GM10847 (cell line): ENCODE results near the gene GAS7.

ENCODE experiments used
- POLR2A ChIP-seq: IDR thresholded peaks from 2 replicates; pipeline ENCODE4 v1.6.1; 2011; ENCODE audit not compliant: insufficient read length; ENCODE audit errors: extremely low read depth

Gene GAS7

DNA sequence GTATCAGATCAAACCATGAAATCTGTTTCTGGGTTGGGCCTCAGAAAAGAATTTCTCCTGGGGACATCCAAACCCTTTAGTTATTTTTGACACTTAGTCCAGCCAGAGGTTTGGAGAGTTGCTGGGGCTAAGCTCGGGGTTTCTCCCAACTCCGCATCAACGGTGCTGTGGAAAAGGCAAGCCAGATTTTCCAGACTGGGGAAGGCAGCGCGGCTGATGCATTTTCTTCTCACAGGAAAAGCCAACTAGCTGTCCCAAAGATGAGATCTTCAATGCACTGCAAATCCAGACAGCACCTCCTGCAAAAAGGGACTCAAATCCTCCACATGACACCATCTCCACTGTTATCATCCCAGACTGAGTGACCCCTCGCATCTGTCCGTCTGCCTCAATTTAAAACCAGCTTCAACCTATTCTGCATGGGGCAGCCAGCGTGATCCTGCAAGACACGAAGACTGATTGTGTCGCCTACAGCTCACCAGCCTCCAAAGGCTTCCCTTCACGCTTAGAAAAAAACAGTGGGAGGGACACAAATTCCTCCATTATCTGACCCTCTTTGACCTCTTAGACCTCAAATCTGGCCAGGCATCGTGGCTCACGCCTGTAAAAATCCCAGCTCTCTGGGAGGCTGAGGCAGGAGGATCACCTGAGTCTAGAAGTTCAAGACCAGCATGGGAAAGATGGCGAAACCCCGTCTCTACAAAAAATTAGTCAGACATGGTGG, 62.0 kb downstream of the GAS7 start:
- TF ChIP-seq POLR2A, result no peak

DNA sequence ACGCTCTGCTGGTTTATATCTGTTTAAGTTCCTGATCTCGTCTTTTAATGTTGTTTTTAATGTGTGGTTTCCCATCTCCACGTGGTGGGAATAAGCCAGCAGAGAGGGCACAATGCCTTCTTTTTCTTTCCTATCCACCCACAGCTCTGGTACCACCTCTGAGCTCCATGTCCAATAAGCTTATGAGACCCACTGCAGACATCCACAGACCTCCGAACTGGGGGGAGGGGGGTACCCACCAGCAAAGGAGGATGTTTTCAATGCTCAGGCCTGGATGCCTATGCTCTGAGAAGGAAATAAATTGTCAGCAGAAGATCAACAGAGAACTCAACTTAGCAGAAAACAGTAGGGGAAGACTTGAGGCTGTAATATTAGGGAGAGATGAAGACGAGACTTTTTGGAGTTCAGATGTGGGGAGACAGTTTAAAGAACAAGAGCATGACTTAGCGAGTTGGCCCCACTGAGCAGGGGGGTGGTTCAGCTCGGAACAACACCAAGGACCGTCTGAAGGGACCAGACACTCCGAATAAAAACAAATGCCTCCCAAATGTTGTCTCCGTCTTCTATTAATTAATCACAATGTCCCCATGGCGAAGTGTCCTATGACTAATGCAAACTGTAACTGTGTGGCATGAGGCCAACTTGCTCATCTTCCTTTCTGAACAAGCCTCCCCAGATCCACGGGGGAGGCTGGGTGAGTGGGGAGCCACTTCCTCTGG, 62.7 kb downstream of the GAS7 start:
- no peak for TF ChIP-seq POLR2A

DNA sequence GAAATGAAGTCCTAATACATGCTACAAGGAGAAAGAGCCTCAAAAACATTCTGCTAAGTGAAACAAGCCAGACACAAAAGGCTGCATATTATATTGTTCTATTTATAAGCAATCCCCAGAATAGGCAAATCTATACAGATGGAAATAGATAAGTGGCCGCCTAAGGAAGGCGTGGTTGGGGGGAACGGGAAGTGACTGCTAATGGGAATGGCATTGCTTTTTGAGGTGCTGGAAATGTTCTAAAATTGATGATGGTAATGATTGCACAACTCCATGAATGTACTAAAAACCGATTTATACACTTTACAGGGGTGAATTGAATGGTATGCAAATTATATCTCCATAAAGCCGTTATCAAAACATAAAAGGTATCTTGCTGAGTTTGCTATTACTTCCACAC, 67.7 kb downstream of the GAS7 start:
- TF ChIP-seq POLR2A, result no peak

DNA sequence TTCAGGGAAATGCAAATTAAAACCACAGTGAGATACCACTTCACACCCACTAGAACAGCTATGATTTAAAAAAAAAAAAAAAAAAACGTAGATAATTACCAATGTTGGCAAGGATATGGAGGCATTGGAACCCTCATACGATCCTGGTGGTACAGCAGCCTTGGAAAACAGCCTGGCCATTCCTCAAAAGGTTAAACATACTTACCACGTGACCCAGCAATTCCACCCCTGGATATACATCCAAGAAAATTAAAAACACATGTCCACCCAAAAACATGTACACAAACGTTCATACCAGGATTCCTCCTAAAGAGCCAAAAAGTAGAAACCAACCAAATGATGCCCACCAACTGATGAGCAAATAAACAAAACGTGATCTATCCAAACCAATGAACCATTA, 68.1 kb downstream of the GAS7 start:
- TF ChIP-seq POLR2A, result no peak

DNA sequence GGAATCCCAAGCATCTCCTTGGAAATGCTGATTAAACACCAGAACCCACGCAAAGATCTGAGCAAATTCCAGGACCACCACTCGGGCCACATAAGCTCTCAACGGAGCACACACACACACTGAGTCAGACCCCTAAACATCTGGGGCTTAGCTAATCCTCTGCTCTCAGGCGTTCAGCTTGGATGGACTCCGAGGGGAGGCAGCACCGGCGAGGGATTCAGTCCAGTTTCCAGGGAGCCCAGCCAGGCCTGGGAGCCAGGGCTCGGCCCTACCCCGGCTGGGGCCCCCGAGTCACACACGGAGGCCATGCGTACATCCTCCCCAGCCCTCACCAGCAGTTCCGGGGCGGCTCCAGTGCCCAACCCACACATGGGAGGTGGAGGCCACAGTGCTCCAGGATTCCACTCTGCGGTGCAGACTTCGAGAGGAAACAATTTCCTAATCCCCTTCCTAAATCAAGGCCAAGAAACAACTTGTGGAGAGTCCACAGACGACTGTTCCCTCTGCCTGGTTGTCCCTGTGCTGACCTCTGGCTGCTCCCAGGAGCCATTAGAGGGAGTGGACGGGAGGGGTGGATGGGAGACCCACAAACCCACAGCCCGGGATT, 70.5 kb downstream of the GAS7 start:
- no peak for TF ChIP-seq POLR2A

DNA sequence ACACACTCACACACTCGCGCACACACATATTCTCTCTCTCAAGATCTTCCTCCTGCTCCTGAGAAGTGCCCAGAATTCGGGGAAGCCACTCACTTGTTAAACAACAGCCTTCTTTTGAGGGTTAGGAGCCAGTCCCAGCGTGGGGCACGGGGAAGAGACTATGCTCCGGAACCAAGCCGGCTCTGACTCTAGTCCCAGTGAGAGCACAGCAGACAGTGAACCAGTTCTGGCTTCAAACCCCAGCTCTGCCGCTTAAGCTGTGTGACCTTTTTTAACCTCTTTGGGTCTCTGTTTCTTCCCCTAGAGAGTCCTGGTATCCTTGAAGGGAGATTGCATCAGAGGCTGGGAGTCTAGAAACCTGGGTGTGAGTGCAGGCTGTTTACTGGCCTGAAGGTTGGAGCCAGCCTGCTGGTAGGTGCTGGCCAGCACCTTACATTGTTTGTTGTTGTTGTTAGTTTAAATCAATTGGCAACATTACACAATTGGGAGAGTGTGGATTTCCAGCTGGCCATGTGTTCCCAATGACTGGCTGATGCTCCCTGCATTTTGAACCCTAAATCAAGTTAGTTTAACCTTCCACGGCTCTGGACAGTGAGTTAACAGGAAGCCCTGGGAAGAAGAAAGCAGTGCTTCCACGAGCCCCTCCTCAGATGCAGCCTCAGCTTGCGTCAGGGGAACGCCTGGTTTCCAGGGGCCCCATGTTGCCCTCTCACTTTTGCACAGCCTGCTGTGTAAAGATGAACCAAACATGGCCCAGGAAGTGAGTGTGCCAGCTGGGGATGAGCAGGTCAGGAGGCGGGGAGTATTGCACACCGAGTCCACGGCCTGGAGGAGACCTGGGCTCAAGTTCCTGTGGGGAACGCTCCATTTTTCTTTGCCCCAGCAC, 71.5 kb downstream of the GAS7 start:
- TF ChIP-seq POLR2A, result no peak

DNA sequence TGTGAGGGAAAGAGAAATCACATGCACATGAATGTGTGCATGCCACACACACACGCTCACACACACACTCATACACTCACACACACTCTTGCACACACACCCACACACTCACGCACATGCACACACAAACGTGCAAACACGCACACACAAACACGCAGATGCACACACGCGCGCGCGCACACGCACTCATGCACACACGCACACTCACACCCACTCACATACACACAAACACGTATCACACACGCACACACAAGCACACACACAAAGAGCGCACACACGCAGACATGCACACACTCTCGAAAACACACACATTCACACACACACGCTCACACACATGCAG, 72.2 kb downstream of the GAS7 start:
- TF ChIP-seq POLR2A, result no peak

DNA sequence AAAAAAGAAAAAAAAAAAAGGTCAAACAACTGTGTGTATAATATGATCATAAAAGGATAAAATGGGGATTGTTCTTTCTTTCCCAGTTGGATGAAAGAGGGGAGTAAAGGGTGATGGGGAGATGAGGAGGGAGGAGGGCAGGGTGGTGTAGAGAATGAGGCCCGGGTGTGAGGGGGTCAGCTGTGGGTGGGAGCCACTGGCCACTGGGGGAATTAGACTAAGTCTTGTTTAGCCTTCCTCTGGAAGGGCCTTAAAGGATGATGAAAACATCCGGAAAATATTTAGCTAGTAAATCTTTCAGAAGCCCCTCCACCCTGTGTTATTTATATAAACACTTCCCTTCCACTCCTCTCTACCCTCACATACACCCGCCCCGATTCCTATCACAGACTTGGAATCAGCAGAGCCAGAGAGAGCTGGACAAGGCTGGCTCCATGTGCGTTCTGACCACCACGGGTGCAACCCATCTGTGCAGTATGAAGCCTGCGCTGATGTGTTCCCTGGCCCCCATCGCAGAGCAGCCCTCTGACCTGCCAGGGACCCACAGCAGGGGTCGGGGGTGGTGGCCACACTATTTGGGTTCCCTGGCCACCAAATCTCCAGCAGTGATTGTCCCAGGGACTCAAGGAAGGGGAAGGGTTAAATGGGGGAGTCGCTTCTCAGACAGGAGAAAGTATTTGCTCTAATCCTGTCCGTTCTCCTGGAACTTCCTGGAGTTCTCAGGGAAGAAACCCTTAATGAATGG, 72.7 kb downstream of the GAS7 start:
- no peak for TF ChIP-seq POLR2A

DNA sequence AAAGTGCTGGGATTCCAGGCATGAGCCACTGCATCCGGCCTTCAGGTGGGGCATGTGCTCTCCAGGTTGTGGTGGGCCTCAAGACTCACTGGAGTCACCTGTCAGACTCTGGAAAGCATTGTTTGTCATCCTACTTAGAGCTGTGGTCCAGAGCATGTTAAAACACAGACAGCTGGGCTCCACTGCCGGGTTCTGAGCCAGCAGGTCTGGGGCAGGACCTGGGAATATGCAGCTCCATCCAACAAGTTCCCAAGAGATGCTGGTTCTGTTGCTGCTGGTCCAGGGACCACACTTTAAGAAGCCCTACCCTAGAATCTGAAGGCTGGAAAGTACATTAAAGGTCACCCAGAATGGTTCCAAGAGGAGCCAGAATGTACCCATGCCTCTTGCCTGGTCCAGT, 75.3 kb downstream of the GAS7 start:
- TF ChIP-seq POLR2A, result no peak

DNA sequence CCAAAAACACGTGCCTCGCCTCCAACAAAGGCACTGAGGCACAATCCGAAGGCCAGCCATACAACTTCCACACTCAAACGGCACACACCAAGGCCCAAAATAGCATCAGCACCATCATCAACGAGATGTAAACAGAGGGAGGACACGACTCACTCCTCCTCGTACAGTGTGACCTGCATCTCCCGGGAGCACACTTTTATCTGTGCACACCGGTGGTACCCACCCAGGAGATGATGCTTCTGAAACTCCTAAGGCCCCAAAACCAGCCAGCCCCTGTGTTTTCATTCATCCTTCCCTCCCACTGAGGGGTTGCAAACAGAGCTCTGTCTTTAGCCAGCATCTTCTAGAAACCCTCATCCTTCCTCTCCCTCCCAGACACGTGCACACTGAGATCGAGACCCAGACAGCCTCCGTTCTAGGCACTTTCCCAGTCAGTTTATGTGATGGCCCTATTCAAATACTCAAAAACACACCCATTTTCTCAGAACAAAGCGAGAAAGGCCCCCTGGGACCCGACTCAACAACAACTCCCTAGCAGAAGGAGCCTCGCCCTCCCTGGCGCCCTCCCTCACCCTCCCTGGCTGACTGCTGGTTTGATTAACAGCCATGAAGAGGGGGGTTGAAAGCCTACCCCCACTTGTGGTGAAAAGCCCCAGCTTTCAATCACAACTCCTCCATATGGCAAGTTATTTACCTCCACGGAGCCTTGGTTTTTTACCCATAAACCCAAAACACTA, 76.3 kb downstream of the GAS7 start:
- no peak for TF ChIP-seq POLR2A

DNA sequence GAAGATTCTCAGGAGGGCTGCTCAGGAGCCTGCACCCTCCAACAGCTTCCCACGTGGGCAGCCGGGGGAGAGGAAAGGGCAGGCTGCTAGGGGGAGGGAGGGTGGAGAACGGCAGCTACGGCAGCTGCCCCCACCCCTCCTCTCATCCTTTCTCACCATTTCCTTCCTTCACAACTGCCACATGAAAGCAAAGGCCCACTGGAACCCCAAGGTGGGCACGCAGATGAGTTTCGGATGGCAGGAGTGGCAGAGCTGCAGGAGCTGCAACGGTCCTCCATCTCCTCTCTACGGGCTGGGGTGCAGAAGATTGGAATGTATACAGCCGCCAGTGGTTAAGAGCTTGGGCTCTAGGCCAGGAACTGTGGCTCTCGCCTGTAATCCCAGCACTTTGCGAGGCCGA, 77.7 kb downstream of the GAS7 start:
- TF ChIP-seq POLR2A, result no peak

DNA sequence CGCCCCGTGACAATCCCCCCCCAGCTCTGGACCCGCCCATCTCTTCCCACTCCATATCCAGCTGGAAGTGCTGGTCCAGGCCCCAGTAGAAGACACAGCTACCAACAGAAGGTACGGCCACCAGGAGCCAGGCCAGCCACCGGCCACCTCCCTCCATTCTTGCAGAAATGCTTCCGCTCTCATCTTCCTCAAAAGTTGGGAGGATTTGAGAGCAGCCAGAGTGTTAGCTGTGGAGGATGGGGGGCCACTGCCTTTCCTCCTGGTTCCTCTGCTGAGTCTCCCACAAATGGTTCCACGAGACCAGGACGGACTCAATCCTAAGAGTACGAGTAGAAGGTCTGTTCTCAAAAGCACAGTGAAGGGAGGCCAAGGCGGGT, 78.3 kb downstream of the GAS7 start:
- TF ChIP-seq POLR2A, result no peak

DNA sequence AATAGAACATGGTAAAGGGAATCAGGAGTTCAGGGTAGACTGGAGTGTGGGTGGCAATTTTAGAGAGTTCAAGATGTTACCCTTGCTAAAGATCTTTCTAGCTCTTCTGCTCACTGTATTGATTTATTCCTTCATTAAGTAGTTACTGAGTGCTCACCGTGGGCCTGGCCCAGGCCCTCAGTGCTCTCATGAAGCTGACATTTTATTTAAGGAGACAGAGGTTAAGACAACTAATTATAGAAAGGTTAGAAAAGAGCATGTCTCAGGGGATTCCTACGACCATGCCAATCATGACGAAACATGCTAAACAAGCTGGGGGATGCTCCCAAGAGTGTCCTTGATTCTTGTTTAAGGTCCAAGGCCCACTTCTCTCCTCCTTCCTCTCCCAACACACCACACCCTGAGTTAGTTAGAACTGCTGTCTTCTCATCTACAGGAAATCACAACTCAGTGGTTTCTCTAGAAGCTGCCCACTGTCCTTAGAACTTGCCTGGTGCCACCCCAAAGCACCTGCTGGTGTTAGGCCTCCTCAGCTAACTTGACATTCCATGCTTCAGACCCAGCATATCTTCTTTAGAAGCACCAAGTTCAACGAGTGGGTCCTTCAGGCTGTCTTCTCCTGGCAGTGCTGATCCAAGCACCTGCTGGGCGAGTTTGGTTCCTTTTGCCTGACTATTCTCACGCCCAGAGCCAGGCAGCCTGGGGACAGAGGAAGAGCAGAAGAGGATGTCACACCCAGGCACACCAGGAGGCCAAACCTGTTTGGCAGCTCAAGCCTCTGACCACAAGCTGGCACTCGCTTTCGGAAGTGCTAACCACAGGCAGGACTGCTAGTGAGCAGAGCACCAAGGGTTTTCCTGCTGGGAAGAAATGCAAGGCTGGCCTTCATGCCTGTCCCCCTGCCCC, 79.0 kb downstream of the GAS7 start:
- no peak for TF ChIP-seq POLR2A
